ENCODE data around the gene GCC1. TPM values are rescaled to one million over a fixed set of nuclear protein-coding genes. Genes with fewer than 3 reads are reported as not detected.

Gene GCC1
- total RNA-seq, 1 experiment from 2014 or later: 16.8 TPM

- Mint-ChIP-seq H3K27me3 (ENCODE audit: low read depth) (peaks cover 24% of the 10 kb centered on the region), H3K27ac (no peak overlapping the region), H3K36me3 (ENCODE audit: insufficient read depth in 1 of 3, low read depth in 3 of 3) (peaks cover 0 to 2% (median 2%) of the 10 kb centered on the region in 3 experiments; a peak in 4 of 7 replicates), H3K4me3 (no peak overlapping the region), H3K4me1 (no peaks in the 10 kb centered on the region), H3K9me3 (peaks cover 8 to 10% of the 10 kb centered on the region in 2 experiments)
- Histone ChIP-seq H3K79me1 (ENCODE audit: insufficient read depth, low read depth, low read length, poor library complexity, severe bottlenecking) (no peaks in the 10 kb centered on the region), H2BK15ac (ENCODE audit: low read depth, low read length) (no peak overlapping the region), H3K4me2 (ENCODE audit: insufficient read depth, insufficient read length, low read length) (no peak overlapping the region), H4K91ac (ENCODE audit: insufficient read length, low read depth, low read length) (no peak overlapping the region), H3K27ac (ENCODE audit: insufficient read length, low read depth, low read length) (no peak overlapping the region), H2BK5ac (ENCODE audit: insufficient read length, low read length) (no peak overlapping the region), H3K4me1 (ENCODE audit: insufficient read depth, low read length) (no peaks in the 10 kb centered on the region), H3K79me2 (ENCODE audit: insufficient read depth, low read length) (no peaks in the 10 kb centered on the region), H3T11ph (ENCODE audit: low read length) (no peak overlapping the region), H2AFZ (ENCODE audit: low read length) (no peak overlapping the region), H3K18ac (ENCODE audit: insufficient read length, low read depth, low read length) (no peak overlapping the region), H2BK12ac (ENCODE audit: insufficient read length, low read depth, low read length) (no peak overlapping the region), H2AK5ac (ENCODE audit: insufficient read length, low read length) (no peak overlapping the region), H3K56ac (ENCODE audit: insufficient read length, low read depth, low read length) (no peak overlapping the region), H3K9me3 (ENCODE audit: control insufficient read depth, low read depth, low read length) (no peaks in the 10 kb centered on the region), H2BK120ac (ENCODE audit: low read depth, low read length, poor library complexity, severe bottlenecking) (no peak overlapping the region), H3K27me3 (ENCODE audit: insufficient read depth, low read length) (no peaks in the 10 kb centered on the region), H4K20me1 (ENCODE audit: control insufficient read depth, insufficient read depth, insufficient read length) (no peaks in the 10 kb centered on the region), H2BK20ac (ENCODE audit: low read depth, low read length, poor library complexity, severe bottlenecking) (no peak overlapping the region), H3K14ac (ENCODE audit: insufficient read depth, low read length) (no peak overlapping the region), H4K5ac (ENCODE audit: insufficient read length, low read depth, low read length) (no peak overlapping the region), H3K23me2 (ENCODE audit: insufficient read length, low read depth, low read length, poor library complexity, severe bottlenecking) (no peaks in the 10 kb centered on the region), H4K8ac (replicated peaks; ENCODE audit: insufficient read length, low read depth, low read length) (no peak overlapping the region), H3K9ac (ENCODE audit: extremely low read depth, insufficient read length, low read length) (no peak overlapping the region), H3K23ac (ENCODE audit: insufficient read length, low read depth, low read length) (no peak overlapping the region), H3K4ac (ENCODE audit: low read depth, low read length) (no peak overlapping the region)
- no peak for TF ChIP-seq CTCF (conservative IDR thresholded peaks at IDR 0.05)
- WGBS (ENCODE audit: extremely low coverage, insufficient read length, low lambda C conversion rate): no CpG with 5 or more reads among the region's 4 CpGs
- no peak for DNase-seq
These were observed 33.5 kb downstream of the GCC1 start for GRCh38 chr7:127551941-127552340.

Measured in H9 (cell line).